Measurements from ENCODE around the gene DNAJB5.

Gene DNAJB5

DNA sequence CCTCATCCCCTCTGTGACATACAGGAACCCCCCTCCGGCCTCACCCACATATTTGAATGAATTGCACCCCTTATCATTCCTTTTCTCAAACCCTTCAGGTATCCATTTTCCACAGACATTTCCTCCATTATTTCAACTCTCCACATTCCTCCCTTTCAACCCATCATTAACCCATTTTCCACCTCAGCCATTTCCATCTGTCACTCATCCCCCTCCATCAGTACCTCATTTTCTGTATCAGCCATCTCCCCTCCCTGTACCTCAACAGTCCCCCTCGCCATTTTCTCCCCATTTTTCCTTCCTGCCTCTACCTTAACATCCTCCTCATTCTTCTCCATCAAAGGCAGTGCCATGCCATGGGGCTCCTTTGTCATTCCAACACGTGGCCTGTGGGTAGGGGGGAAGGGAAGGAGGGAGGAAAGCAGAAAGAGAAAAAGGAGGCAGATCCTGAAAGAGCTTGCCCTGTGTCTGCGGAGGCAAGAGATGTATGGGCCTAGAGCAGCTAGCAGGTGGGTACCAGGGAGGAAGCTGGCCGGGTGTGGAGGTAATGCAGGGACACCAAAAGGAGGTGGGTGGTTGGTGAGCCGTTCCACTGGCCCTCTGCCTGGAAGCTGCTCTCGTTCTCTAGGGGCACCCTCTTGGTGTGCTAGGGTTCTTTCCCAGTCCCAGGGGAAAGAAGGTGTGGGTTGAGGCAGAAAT is 1.5 kb downstream of the DNAJB5 start:
- H3K4me3 ChIP-seq (ENCODE audit: low read length), result no peak overlapping the region; the same call in 1 of the 2 replicates

DNA sequence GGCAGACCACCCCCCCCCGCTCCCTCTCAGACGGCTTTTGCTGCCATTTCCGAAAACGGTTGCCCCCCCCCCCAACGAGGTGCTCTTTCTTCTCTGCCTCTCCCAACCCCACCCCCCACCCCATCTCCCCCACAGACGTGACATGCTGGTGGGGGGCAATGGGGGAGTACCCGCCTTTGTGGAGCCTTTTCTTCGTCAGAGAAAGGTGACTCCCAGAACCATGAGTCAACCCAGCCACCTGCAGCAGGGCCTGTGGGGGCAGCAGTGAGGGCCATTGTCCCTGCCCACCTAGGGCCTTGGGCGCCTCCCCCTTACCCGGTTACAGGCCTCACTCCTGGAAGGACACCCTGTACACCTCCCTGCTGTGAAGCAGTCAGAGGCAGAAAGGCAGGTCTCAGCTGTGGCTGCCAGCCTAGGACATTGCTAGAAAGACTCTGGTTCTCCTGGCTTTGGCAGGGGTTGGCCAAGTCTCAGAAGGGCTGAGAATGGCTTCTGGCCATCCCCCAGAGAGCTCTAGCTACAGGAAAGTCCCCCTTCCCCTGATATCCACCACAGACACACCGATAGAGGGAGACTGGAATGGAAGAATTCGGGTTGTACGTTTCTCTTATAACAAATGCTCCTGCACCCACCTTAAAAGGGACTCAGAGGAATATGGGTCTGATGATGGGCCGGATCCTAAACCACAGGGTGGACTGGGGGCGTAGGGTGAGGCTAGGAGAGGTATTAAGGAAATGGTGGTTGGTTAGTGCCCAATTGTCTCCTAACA is 2.2 kb downstream of the DNAJB5 start:
- TF ChIP-seq ZNF274 (IDR thresholded peaks at IDR 0.05; ENCODE audit: low read depth, low read length), result no peak
- no peak overlapping the region for H3K4me3 ChIP-seq (ENCODE audit: low read length)

More for the DNA sequence above, 1.5 kb downstream of the DNAJB5 start:
- TF ChIP-seq ZNF274 (IDR thresholded peaks at IDR 0.05; ENCODE audit: low read depth, low read length), result no peak

DNA sequence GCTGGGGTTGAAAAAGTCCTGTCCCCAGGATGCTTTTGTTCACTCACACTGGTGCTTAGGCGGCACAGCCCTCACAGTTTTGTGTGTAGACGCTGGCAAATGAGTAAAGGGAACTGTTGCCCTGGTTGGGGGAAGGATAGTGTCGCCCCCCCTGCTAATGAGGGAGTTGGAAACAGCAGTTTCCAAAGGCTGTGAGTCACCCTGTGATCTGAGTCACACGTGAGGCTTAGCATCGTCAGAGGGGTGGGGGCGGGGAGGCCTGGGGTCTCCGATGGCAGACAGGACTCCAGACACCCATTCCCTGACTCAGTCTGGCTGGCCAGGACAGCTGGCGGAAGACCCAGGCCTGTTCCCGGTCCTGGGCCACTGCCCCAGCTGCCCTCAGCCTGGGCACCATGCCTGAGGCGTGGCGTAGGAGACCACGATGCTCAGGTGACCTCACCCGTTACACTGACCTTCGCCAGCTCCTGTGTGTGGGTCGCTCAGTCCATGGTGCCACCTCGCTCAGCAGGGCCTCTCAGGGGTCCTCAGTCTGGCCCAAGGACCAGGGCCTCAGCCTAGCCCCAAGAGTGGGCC is 2.9 kb downstream of the DNAJB5 start:
- no peak for TF ChIP-seq ZNF274 (IDR thresholded peaks at IDR 0.05; ENCODE audit: low read depth, low read length)
- H3K4me3 ChIP-seq (ENCODE audit: low read length), result no peak overlapping the region

DNA sequence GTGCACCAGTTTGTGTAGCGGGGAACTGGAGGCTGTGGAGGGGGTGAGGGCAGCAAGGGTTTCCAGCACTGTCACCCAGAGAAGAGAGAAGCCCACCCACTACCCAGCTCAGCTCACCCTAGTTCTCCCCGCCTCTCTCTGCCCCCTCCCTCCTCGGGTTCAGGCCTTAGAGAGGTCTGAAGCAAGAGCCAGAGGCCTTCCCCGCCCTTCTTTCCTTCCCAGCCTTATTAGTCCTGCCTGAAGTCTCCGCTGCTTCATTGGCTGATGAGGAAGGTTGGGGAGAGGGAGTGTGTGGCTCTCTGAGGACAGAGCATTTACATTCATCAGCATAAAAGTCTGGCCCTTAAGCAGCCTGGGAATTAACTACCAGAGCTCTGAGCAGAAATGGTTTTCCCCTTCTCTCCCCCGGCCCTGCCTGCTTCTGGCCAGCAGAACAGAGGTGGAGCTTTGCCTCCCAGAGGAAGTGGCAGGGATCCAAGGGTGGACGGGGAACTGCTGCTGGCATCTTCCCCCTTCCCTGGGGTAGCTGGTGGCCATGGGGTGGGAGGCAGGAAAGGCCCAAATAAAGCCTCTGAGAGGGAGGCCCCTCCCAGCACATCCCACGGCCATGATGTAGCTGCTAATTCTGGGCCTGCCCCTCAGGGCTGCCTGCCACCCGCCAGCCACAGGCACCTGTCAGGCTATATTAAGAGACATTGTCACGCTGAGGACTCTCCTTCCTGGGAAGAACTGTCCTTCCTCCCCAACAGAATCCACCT is 4.1 kb downstream of the DNAJB5 start:
- no peak for TF ChIP-seq ZNF274 (IDR thresholded peaks at IDR 0.05; ENCODE audit: low read depth, low read length)
- H3K4me3 ChIP-seq (ENCODE audit: low read length), result no peak overlapping the region

DNA sequence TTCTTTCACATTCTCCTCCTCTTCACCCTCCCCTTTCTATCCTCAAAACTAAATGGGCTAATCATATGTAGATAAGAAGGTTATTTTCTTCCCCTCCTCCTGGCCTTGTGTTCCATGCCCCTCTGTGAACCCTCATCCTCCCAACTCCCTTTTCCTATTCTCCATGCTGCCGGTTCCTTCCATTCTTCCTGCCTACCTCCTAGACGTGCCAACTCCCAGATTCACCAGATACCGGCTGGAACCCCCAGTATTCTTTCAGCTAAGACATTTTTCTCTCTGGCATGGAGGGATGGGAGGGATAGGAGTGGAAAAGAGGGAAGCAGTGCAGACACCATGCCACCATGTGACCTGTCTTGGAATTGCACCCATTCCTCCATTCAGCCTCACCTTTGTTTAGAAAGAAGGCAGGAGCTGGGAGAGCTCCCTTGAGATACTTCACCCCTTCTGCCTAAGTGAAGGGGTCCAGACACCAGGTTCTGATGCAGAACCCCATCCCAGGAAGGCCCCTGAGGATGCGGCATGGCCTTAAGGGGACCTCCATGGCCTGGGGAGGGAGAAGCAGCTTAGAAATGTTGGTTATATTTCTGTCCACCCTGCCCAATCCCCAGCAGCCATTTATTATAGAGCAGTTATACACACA is 4.8 kb downstream of the DNAJB5 start:
- no peak overlapping the region for H3K4me3 ChIP-seq (ENCODE audit: low read length)
- TF ChIP-seq ZNF274 (IDR thresholded peaks at IDR 0.05; ENCODE audit: low read depth, low read length), result no peak

DNA sequence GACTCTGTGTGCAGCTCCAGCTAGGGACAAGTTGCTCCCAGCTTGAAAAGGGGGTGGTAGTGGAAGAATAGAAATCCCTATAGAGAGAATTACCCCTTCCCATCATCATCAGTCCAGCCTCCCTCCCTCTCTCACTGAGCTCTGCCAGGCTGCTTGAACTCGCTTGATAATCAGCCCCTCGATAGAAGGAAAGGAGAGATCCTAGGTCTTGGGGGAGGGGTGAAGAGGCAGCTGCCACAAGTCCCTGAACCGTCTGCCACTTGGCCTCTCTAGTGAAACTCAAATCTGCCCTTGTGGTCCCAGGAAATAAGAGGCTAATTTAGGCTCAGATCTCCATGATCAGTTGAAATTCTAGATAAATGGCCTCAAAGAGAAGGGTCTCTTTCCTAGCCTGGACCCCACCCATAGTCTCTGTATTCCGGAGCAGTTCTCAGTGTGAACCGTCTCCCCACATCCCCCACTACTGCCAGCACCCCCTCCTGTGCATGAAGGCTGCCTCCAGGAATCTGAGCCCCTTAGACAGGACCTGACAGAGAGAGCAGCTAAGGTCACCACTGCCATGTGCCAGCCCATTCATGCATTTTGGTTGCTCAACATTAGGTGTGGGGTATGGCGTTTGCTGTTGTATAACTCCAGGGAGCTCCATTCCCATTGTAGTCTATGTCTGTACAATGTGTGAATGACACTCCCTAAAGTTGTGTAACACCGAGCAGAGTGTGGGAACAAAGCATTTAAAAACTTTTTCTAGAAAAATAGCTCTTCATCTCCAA is 5.5 kb downstream of the DNAJB5 start:
- no peak for TF ChIP-seq ZNF274 (IDR thresholded peaks at IDR 0.05; ENCODE audit: low read depth, low read length)

DNA sequence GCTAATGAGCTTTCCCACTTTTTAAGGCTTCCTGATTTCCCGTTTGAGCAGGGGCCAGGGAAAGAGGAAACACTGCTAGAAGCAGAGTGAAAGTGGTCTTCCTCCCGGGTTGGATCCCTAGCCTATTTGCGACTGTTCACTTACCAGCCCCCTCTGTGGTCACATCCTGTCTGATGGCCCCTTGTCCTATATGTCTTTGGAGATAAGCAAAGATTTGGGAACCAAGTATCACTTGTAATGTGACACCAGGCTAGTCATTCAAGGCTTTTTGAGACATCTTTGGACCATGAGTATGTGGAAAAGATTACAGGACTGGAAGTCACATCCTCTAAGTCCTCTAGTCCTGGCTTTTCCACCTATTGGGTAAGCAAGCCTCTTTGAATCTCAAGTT is 6.1 kb downstream of the DNAJB5 start:
- no peak for TF ChIP-seq ZNF274 (IDR thresholded peaks at IDR 0.05; ENCODE audit: low read depth, low read length)
- H3K4me3 ChIP-seq (ENCODE audit: low read length), result no peak overlapping the region

More for the DNA sequence above, 5.5 kb downstream of the DNAJB5 start:
- no peak overlapping the region for H3K4me3 ChIP-seq (ENCODE audit: low read length)

DNA sequence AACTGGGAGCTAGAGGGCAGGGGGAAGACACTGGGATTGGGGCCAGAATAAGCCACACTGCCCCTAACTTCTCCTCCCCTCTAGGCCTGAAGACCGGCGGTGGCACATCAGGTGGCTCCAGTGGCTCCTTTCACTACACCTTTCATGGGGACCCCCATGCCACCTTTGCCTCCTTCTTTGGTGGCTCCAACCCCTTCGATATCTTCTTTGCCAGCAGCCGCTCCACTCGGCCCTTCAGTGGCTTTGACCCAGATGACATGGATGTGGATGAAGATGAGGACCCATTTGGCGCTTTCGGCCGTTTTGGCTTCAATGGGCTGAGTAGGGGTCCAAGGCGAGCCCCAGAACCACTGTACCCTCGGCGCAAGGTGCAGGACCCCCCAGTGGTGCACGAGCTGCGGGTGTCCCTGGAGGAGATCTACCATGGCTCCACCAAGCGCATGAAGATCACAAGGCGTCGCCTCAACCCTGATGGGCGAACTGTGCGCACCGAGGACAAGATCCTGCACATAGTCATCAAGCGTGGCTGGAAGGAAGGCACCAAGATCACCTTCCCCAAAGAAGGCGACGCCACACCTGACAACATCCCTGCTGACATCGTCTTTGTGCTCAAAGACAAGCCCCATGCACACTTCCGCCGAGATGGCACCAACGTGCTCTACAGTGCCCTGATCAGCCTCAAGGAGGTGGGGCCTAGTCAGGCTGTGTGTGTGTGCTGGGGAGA is 6.8 kb downstream of the DNAJB5 start:
- H3K4me3 ChIP-seq (ENCODE audit: low read length), result no peak overlapping the region
- no peak for TF ChIP-seq ZNF274 (IDR thresholded peaks at IDR 0.05; ENCODE audit: low read depth, low read length)

DNA sequence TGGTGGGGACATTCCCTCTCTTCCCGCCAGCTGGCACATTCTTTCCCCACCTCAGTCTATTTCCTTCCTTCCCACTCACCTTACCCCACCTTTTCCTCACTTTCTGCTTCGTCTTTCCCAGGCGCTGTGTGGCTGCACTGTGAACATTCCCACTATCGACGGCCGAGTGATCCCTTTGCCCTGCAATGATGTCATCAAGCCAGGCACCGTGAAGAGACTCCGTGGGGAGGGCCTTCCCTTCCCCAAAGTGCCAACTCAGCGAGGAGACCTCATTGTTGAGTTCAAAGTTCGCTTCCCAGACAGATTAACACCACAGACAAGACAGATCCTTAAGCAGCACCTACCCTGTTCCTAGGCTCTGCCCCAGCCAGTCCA is 7.3 kb downstream of the DNAJB5 start:
- H3K4me3 ChIP-seq (ENCODE audit: low read length), result no peak overlapping the region
- TF ChIP-seq ZNF274 (IDR thresholded peaks at IDR 0.05; ENCODE audit: low read depth, low read length), result no peak

DNA sequence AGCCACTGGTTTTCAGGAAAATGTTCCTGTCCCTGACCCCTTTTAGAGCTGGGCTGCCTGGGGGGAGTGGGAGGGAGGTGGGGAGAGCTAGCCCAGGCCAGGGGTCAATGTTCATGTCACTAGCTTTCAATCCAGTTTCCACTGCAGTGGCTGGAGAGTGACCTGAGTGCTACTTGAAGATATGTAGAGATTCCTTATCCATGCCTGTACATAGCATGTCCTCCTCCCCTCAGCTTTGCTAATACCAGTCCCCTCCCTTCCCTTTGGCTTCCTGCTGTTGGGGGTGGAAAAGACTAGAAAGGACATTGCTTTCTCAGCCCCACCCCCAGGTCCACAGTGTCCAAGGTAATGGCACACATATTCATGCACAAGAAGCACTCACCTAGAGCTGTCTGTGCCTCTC is 7.8 kb downstream of the DNAJB5 start:
- TF ChIP-seq ZNF274 (IDR thresholded peaks at IDR 0.05; ENCODE audit: low read depth, low read length), result no peak
- H3K4me3 ChIP-seq (ENCODE audit: low read length), result no peak overlapping the region

DNA sequence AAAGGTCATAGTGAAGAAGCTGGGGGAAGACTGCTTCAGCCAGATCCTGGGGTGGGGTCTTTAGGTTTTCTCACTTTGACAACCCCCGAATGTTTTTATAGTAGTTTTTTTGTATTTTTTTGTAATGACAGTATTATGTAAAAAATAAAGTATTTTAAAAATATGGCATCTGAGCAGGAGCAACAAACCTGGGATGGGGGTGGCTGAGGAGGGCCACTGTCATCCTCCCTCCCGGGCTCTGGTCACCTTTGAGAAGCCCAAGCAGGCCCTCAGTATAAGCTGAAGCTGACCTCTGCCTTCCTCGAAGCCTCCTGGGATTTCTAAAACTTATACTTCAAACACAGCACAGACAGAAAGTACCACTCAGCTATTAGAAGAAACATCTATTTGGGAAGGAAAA is 8.7 kb downstream of the DNAJB5 start:
- H3K4me3 ChIP-seq (ENCODE audit: low read length), result no peak overlapping the region
- TF ChIP-seq ZNF274 (IDR thresholded peaks at IDR 0.05; ENCODE audit: low read depth, low read length), result no peak

DNA sequence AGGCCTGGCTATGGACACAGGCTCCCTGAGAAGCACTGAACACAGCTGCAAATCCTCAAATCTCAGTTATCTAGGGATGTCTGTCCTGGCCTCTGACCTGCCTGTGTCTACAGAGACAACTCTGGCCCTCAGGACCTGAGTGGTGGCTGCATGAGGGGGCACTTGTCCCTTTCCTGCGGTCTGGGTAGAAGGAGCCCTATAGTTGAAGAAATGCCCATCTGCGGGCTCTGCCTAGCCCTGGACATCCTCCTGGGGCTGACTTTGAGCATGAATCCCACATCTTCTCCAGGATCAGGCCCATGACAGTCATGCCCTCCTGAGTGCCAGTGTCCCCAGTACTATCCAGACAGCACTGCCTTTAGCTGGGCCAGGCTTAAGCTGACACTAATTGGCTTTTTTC is 10.0 kb downstream of the DNAJB5 start:
- no peak overlapping the region for H3K4me3 ChIP-seq (ENCODE audit: low read length)
- no peak for TF ChIP-seq ZNF274 (IDR thresholded peaks at IDR 0.05; ENCODE audit: low read depth, low read length)

Data from GM08714 (cell line).